Adrenal gland (tissue), 5 donors: Measurements from ENCODE around the gene MPP2.

Experiments used
- POLR2A ChIP-seq, 2 donors: fragments of 450-650 bp; IDR thresholded peaks; one replicate each; pipeline ENCODE4 v1.6.1; 2017; ENCODE audit warnings: antibody characterized with exemption in 2 of 2, mild to moderate bottlenecking in 2 of 2, moderate library complexity in 1 of 2
- TF ChIP-seq, protein P1 (sequence below), 6 experiments: fragments of 450-650 bp in 4 of 6; fragments of 200-600 bp in 2 of 6; sonication (generic) in 1 of 6; IDR thresholded peaks; 1 replicate in 5 of 6; 2 replicates in 1 of 6; pipeline versions ENCODE4 v1.5.1 to v1.8.0; 2016 to 2021; ENCODE audit warnings: antibody characterized with exemption in 6 of 6, mild to moderate bottlenecking in 2 of 6, moderate library complexity in 1 of 6
- donor health status: DM: no; HTN: no; CAD: no.

DNA sequence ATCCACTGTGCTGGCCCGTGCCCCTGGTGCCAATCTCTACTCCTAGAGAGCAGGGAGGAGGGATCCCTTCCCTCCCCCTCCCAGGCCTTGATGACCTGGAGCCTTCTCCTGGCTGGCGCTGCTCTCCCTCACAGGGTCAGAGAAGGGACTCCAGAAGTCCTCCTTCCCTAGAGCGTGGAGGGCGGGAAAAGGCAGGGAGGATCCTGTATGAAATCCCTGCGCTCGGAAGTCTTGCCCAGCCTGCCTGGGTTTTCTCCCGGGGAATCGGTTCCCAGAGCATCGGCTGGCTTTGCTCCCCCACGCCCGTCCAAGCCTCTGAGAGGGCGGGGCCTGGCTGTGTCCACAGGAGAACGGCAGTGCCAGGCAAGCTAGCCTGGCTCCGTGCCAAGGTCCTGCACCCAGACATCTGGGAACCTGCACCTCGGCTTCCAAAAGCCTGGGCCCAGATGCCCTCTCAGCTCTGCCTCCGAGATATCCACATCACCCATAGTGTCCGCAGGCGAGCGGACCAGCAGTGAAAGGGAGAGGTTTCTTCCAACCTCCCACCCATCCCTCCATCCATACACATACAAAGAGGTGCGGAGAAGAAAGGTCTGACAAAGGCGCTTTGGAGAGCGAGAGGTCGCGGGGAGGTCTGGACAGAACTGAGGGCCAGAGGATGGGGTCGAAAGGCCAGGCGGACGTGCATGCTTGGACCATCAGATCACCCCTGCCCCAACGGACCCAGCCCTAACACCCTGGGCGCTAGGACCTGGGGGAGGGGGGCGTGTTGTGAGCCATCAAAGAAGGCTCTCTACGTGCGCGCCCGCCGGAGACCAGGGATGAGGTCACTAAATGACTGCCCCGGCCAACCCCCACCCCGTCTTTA lies 1.1 kb downstream of the MPP2 start:
- TF ChIP-seq, protein P1, sequence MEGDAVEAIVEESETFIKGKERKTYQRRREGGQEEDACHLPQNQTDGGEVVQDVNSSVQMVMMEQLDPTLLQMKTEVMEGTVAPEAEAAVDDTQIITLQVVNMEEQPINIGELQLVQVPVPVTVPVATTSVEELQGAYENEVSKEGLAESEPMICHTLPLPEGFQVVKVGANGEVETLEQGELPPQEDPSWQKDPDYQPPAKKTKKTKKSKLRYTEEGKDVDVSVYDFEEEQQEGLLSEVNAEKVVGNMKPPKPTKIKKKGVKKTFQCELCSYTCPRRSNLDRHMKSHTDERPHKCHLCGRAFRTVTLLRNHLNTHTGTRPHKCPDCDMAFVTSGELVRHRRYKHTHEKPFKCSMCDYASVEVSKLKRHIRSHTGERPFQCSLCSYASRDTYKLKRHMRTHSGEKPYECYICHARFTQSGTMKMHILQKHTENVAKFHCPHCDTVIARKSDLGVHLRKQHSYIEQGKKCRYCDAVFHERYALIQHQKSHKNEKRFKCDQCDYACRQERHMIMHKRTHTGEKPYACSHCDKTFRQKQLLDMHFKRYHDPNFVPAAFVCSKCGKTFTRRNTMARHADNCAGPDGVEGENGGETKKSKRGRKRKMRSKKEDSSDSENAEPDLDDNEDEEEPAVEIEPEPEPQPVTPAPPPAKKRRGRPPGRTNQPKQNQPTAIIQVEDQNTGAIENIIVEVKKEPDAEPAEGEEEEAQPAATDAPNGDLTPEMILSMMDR (IDR thresholded peaks at IDR 0.05) = no peak
- no peak for TF ChIP-seq POLR2A (IDR thresholded peaks at IDR 0.05)
